H9 (cell line): ENCODE measurements around the gene ZBTB16. TPM values are rescaled to one million over a fixed set of nuclear protein-coding genes. Genes with fewer than 3 reads are reported as not detected.

Experiments
- DNase-seq: peaks from one replicate; pipeline ENCODE4 v3.0.0-alpha.2; 2017
- H2AFZ ChIP-seq: one replicate; pipeline ENCODE4 v1.6.1; 2013; ENCODE audit warnings: mild to moderate bottlenecking, low read length, control low read depth, moderate library complexity
- H2AK5ac ChIP-seq: 2 replicates; pipeline ENCODE4 v1.6.1; 2013; ENCODE audit warnings: low read length, control low read depth, mixed read lengths; ENCODE audit not compliant: insufficient read length
- H2BK120ac ChIP-seq: one replicate; pipeline ENCODE4 v1.6.1; 2013; ENCODE audit warnings: low read depth, mild to moderate bottlenecking, low read length, control low read depth, inconsistent platforms; ENCODE audit not compliant: poor library complexity, severe bottlenecking
- H2BK12ac ChIP-seq: 2 replicates; pipeline ENCODE4 v1.6.1; 2013; ENCODE audit warnings: low read length, control low read depth, mixed read lengths, low read depth; ENCODE audit not compliant: insufficient read length
- H2BK15ac ChIP-seq: 2 replicates; pipeline ENCODE4 v1.6.1; 2013; ENCODE audit warnings: low read depth, low read length, control low read depth
- H2BK20ac ChIP-seq: one replicate; pipeline ENCODE4 v1.6.1; 2013; ENCODE audit warnings: low read depth, mild to moderate bottlenecking, low read length, control low read depth, inconsistent platforms; ENCODE audit not compliant: poor library complexity, severe bottlenecking
- H2BK5ac ChIP-seq: 2 replicates; pipeline ENCODE4 v1.6.1; 2013; ENCODE audit warnings: low read length, control low read depth, mixed read lengths; ENCODE audit not compliant: insufficient read length
- H3K14ac ChIP-seq: 2 replicates; pipeline ENCODE4 v1.6.1; 2013; ENCODE audit warnings: low read length, control low read depth; ENCODE audit not compliant: insufficient read depth
- H3K18ac ChIP-seq: 2 replicates; pipeline ENCODE4 v1.6.1; 2013; ENCODE audit warnings: low read depth, mild to moderate bottlenecking, mixed read lengths, low read length, control low read depth; ENCODE audit not compliant: insufficient read length
- H3K23ac ChIP-seq: 2 replicates; pipeline ENCODE4 v1.6.1; 2013; ENCODE audit warnings: low read length, control low read depth, mixed read lengths, low read depth; ENCODE audit not compliant: insufficient read length
- H3K23me2 ChIP-seq: 2 replicates; pipeline ENCODE4 v1.6.1; 2013; ENCODE audit warnings: low read depth, mild to moderate bottlenecking, mixed read lengths, low read length, control low read depth; ENCODE audit not compliant: insufficient read length, poor library complexity, severe bottlenecking
- H3K27ac ChIP-seq: 2 replicates; pipeline ENCODE4 v1.5.1; 2013; ENCODE audit warnings: low read length, control low read depth, mixed read lengths, low read depth; ENCODE audit not compliant: insufficient read length
- H3K27me3 ChIP-seq: 2 replicates; pipeline ENCODE4 v1.6.1; 2013; ENCODE audit warnings: low read length, control low read depth, inconsistent platforms; ENCODE audit not compliant: insufficient read depth
- H3K4ac ChIP-seq: 2 replicates; pipeline ENCODE4 v1.6.1; 2013; ENCODE audit warnings: low read depth, mild to moderate bottlenecking, control low read depth, inconsistent platforms, low read length, moderate library complexity
- H3K4me1 ChIP-seq: 2 replicates; pipeline ENCODE4 v1.6.1; 2013; ENCODE audit warnings: low read length, control low read depth, inconsistent platforms; ENCODE audit not compliant: insufficient read depth
- H3K4me2 ChIP-seq: 2 replicates; pipeline ENCODE4 v1.6.1; 2013; ENCODE audit warnings: low read length, control low read depth, mixed read lengths; ENCODE audit not compliant: insufficient read length, insufficient read depth
- H3K56ac ChIP-seq: 2 replicates; pipeline ENCODE4 v1.6.1; 2013; ENCODE audit warnings: low read depth, mild to moderate bottlenecking, mixed read lengths, low read length, control low read depth; ENCODE audit not compliant: insufficient read length
- H3K79me1 ChIP-seq: 2 replicates; pipeline ENCODE4 v1.6.1; 2013; ENCODE audit warnings: low read depth, mild to moderate bottlenecking, moderate library complexity, low read length, control low read depth, inconsistent platforms; ENCODE audit not compliant: insufficient read depth, poor library complexity, severe bottlenecking
- H3K79me2 ChIP-seq: 2 replicates; pipeline ENCODE4 v1.6.1; 2013; ENCODE audit warnings: low read length, control low read depth, inconsistent platforms; ENCODE audit not compliant: insufficient read depth
- H3K9ac ChIP-seq: 2 replicates; pipeline ENCODE4 v1.6.1; 2013; ENCODE audit warnings: low read length, control low read depth, mixed read lengths; ENCODE audit not compliant: insufficient read length; ENCODE audit errors: extremely low read depth
- H3K9me3 ChIP-seq: one replicate; pipeline ENCODE4 v1.6.1; 2013; ENCODE audit warnings: low read depth, low read length, inconsistent platforms; ENCODE audit not compliant: control insufficient read depth
- H3T11ph ChIP-seq: one replicate; pipeline ENCODE4 v1.6.1; 2013; ENCODE audit warnings: mild to moderate bottlenecking, low read length, control low read depth, inconsistent platforms
- H4K20me1 ChIP-seq: one replicate; pipeline ENCODE4 v1.6.1; 2013; ENCODE audit not compliant: control insufficient read depth, insufficient read length, insufficient read depth
- H4K5ac ChIP-seq: 2 replicates; pipeline ENCODE4 v1.6.1; 2013; ENCODE audit warnings: low read depth, mild to moderate bottlenecking, mixed read lengths, low read length, control low read depth; ENCODE audit not compliant: insufficient read length
- H4K8ac ChIP-seq: replicated peaks from 2 replicates; pipeline ENCODE4 v1.6.1; 2013; ENCODE audit warnings: low read length, control low read depth, mixed read lengths, low read depth; ENCODE audit not compliant: insufficient read length
- H4K91ac ChIP-seq: 2 replicates; pipeline ENCODE4 v1.6.1; 2013; ENCODE audit warnings: low read depth, mild to moderate bottlenecking, moderate library complexity, mixed read lengths, low read length, control low read depth; ENCODE audit not compliant: insufficient read length
- H3K27ac Mint-ChIP-seq, 3 experiments: 2 replicates in 2 of 3; 3 replicates in 1 of 3; pipeline ENCODE4 v1.8.0; 2020 to 2021; ENCODE audit warnings: mixed read lengths in 3 of 3, mild to moderate bottlenecking in 1 of 3, moderate library complexity in 1 of 3
- H3K27me3 Mint-ChIP-seq: 2 replicates; pipeline ENCODE4 v1.8.0; 2021; ENCODE audit warnings: low read depth, mild to moderate bottlenecking, moderate library complexity, mixed read lengths
- H3K36me3 Mint-ChIP-seq, 3 experiments: 2 replicates in 2 of 3; 3 replicates in 1 of 3; pipeline ENCODE4 v1.8.0; 2020 to 2021; ENCODE audit warnings: low read depth in 3 of 3, mixed read lengths in 3 of 3; ENCODE audit not compliant: insufficient read depth in 1 of 3
- H3K4me1 Mint-ChIP-seq, 2 experiments: 2 replicates each; pipeline ENCODE4 v1.8.0; 2020; ENCODE audit warnings: mixed read lengths in 2 of 2
- H3K4me3 Mint-ChIP-seq, 2 experiments: 2 replicates in 1 of 2; 3 replicates in 1 of 2; pipeline ENCODE4 v1.8.0; 2020 to 2021; ENCODE audit warnings: mild to moderate bottlenecking in 2 of 2, mixed read lengths in 2 of 2, moderate library complexity in 1 of 2
- H3K9me3 Mint-ChIP-seq, 2 experiments: 2 replicates in 1 of 2; 3 replicates in 1 of 2; pipeline ENCODE4 v1.8.0; 2020; ENCODE audit warnings: mild to moderate bottlenecking in 2 of 2, mixed read lengths in 2 of 2, moderate library complexity in 1 of 2
- CTCF ChIP-seq: fragments of 200-600 bp; sonication (generic); conservative IDR thresholded peaks from 3 replicates; pipeline ENCODE4 v1.8.0; 2021; ENCODE audit warnings: antibody characterized with exemption, mild to moderate bottlenecking
- WGBS: extraction: QIAGEN DNeasy Blood & Tissue Kit; methylation state at CpG from one replicate; pipeline ENCODE4 v1.1.7; 2013; ENCODE audit warnings: missing lambda C conversion rate, low lambda C conversion rate, mixed read lengths; ENCODE audit not compliant: insufficient read length; ENCODE audit errors: extremely low coverage; 5-methylcytosine and 5-hydroxymethylcytosine counted together
- total RNA-seq: library from RNA; stranded (reverse); gene quantifications from 2 replicates; pipeline ENCODE4 v1.2.1, GENCODE V29; 2021

Gene ZBTB16
- total RNA-seq, 1 experiment from 2014 or later: not detected

GRCh38 chr11:114211444-114212121, 152.1 kb downstream of the ZBTB16 start:
- Histone ChIP-seq H3K23me2 (no peaks in the 10 kb centered on the region), H2BK12ac (no peak overlapping the region), H2BK15ac (no peak overlapping the region), H4K5ac (no peak overlapping the region), H3K9me3 (no peaks in the 10 kb centered on the region), H3K18ac (no peak overlapping the region), H2BK20ac (no peak overlapping the region), H2BK5ac (no peak overlapping the region), H3K4me1 (no peaks in the 10 kb centered on the region; the same call in 1 of the 2 replicates), H3K79me1 (no peaks in the 10 kb centered on the region), H4K91ac (no peak overlapping the region), H2AK5ac (no peak overlapping the region), H3K14ac (no peak overlapping the region), H3K27me3 (no peaks in the 10 kb centered on the region), H4K20me1 (no peaks in the 10 kb centered on the region), H2AFZ (no peak overlapping the region), H4K8ac (no peak overlapping the region), H3K9ac (no peak overlapping the region), H3K4me2 (no peak overlapping the region), H3K4ac (no peak overlapping the region), H3T11ph (no peak overlapping the region), H3K56ac (no peak overlapping the region), H2BK120ac (no peak overlapping the region), H3K27ac (no peak overlapping the region), H3K79me2 (no peaks in the 10 kb centered on the region), H3K23ac (no peak overlapping the region)
- Mint-ChIP-seq H3K9me3 (no peaks in the 10 kb centered on the region), H3K27ac (no peak overlapping the region; a peak in 1 of 7 replicates), H3K36me3 (no peaks in the 10 kb centered on the region), H3K27me3 (peaks cover 9% of the 10 kb centered on the region), H3K4me3 (no peak overlapping the region), H3K4me1 (peaks cover 29 to 46% of the 10 kb centered on the region in 2 experiments)
- no peak for TF ChIP-seq CTCF
- no CpG with 5 or more reads among the region's 20 CpGs for WGBS
- no peak for DNase-seq
